8988T (cell line): ENCODE measurements around the gene ARL6IP5.

Source experiments
- DNase-seq: peaks from one replicate; pipeline ENCODE4 v3.0.0; 2011

The ARL6IP5 gene

DNA sequence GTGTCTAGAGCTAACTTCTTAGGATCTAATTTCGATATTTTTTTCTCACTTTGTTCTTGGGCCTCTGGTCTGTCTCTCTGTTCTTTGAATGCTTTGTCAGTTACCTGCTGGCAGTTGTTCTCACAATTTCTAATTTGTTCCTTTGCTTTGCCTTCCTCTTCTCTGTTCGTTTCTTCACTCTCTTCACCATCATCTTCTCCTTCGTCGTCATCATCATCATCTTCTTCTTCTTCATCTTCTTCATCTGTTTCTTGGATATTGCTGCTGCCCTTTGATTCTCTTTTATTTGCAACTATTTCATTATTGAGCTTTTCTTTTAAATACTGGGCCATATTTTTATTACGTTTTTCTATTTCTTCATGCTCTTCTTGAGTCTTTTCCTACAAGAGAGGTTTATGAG is 34.9 kb downstream of the ARL6IP5 start:
- no peak for DNase-seq

DNA sequence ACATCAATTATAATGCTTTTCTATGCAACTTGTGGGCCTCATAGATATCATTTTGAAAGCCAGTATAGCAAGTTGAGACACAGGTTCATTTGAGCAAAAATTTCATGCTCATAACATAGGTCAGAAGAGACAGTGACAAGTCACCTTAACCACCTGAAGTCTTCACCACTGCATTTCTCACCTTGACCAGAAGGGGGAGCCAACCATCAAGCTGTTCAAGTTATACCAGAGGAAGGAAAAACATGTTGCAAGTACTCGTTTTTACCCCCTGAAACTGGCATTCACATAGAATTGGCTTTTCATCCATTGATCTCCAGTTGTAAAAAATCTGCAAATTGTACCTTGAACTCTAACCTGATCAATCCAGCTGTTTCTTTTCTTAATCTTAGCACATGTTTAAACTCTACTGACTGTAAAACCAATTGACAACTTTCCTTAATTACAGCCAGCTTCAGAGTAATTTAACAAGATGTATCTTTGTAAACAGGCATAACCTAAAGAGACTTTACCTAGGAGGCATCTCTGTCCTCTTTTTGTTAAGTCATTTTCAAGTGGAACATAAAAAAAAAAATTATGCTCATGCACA is 36.2 kb downstream of the ARL6IP5 start:
- no peak for DNase-seq

DNA sequence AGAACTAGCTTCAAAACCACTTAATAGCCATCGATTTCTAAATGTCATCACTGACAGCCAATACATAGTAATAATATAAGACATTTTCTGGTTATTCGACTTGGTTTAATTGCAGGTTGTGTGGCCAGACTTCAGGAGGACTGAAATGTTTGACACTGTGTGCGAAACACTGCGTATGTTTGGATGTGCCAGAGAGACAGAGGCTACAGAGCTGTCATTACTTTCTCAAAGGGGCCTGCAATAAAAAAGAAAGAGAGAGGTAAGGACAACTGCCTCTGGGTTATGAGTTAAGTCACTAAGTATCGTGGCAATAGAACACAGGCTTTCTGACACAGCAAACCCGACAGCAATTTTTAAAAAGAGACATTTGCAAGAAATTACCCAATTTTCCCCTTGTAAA is 36.8 kb downstream of the ARL6IP5 start:
- no peak for DNase-seq

DNA sequence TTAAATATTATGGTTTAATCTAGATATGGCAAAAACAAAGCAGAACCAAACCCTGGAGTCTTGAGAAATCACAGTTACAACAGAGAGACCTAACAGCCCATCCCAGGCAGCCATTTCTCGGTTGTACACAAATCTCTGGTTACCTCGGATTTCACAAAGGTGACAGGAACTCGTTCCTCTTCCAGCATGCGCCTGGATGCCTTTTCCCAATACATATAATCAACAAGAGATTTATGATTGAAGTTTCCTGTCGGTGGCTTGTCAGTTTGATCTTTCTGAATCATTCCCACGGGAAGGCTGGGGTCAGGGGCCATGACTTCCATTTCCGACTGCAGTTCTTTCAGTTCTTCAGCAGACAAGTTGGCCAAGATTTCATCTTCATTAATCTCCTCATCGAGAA is 37.2 kb downstream of the ARL6IP5 start:
- DNase-seq = no peak

DNA sequence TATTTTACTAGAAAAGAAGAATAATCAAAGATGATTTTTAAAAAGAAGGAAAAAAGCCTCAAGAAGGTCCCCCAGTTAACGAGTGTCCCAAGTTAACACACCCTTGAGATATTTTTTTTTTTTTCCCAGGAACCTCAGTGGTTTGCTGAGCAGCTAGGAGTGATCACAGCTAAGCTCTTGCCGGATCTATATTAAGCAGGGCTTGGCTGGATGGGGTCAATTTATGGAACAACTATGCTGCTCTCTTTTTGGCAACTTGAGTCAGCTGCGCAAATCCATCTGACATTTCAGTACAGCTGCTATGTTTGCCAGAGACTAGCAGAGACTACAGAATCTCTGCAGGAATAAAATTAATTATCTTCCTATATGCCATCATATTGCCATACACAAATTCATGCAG is 37.7 kb downstream of the ARL6IP5 start, which contains the start of gene LMOD3:
LMOD3 (minus strand) TSS at position 193 of the 400 bp plus-strand sequence. CDS start 209 bp downstream, outside the sequence.
- no peak for DNase-seq

DNA sequence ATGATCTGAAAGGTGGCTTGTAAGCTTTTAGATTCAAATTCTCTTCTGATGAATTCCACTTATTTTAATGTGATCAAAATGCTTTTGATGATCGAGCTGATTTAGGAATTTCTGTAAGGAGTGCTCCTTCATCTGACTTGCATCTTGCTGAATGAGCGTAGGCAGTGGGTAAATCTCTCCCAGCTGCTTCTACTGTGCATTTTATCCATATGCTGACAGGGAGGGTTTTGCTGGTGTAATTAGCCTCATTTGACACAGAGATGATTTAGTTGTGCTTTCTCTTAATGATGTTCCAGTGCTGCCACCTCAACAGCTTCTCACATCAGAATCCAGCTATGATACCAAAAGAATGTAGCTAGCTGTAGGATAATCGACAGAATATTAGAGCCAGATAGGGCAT is 41.5 kb downstream of the ARL6IP5 start:
- no peak for DNase-seq

DNA sequence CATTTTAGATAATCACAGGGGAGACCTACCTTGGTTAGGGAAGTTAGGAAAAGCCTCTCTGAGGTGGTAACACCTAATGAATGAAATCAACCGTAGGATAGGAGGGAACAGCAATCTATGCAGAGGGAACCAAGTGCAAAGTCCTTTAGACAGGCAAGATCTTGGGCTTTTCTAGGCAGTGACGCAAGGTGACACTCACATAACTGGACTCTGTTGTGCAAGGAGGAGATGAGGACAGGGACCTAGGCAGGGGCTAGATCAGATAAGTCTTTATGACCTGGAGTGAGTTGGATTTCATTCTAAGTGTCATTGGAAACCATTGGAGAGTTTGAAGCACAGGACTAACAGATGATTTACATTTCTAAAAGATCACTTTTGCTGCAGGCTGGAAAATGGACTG is 42.3 kb downstream of the ARL6IP5 start:
- DNase-seq = no peak

DNA sequence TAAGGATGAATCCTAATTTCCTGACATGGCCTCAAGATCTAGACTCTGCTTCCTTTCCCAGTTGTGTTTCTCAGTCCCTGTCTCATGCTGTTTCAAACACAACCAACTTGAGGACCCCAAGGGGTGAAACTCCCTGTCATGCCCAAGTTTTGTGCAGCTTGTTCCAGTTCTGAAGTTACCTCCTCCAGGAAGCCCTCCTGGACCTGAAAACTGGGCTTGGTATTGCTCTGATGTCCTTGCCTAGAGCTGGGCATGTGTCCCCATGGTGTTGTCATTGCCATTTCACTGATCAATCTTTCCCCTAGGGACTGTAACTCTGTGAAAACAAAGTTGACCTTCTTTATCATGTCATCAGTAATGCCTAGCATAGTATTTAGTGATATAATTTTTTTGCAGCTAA is 43.8 kb downstream of the ARL6IP5 start:
- no peak for DNase-seq

DNA sequence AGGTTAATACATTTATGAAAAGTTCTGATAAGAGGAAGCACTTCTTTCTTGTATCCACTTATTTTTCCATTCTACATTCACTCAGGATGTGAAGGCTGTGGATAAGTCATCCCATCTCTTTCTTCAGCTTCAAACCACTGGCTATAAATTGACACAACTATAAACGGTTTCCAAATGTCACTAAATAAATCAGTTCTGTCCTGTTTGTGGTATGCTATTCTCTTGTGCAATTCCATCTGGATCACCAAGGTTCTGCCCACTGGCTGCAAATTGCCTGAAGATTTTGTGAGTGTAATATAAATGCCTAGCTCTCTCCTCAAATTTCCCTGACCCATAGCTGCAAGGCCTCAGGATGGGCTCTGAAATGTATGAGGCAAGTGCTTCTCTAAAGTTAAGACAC is 44.8 kb downstream of the ARL6IP5 start:
- no peak for DNase-seq

DNA sequence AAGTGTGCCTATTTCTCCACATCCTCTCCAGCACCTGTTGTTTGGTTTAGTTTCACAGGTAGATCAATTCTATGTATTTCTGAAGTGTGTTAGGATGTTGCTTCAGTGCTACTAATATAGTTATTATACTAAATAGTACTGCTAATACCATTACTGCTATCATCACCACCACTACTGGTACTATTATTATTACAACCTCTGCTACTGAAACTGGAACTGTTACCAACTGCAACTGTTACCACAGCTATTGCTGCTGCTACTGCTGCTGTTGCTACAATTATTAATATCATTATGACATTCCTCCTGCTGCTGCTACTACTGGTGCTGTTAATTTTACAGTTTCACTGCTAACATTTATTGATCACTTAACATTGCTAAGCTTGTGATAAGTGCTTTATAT is 46.0 kb downstream of the ARL6IP5 start:
- no peak for DNase-seq

DNA sequence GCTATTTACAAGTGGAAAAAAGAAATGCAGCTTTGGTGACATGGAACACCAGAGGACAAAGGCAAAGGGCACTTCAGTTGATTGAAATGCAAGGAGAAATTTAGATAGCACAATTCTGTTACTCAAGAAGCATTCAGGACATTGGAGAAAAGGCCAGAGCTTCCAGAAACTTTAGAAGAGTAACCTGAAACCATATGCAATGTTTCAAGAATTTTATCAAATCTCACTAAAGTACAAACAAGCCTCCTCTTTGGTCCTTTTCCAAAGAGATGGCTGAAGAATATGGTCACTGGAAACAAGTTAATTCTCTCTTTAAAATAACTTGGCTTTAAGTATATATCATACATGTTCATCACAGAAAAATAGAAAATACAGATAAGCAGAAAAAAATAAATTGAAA is 52.3 kb downstream of the ARL6IP5 start:
- DNase-seq = no peak

DNA sequence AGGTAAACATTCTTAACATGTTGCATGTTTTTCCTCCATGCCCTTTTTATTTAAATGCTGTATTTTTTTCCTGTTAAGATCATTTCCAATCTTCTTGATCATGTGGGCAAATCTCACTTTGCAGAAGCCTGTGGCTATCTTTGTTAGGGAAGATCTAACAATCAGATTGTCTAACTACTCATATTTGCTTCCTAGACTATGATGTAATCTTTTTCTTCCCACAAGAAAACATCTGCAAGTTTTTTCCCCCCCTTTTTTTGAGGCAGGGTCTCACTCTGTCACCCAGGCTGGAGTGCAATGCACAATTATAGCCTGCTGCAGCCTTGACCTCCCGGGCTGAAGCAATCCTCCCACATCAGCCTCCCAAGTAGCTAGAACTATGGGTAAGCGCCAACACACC is 52.7 kb downstream of the ARL6IP5 start:
- DNase-seq = no peak

DNA sequence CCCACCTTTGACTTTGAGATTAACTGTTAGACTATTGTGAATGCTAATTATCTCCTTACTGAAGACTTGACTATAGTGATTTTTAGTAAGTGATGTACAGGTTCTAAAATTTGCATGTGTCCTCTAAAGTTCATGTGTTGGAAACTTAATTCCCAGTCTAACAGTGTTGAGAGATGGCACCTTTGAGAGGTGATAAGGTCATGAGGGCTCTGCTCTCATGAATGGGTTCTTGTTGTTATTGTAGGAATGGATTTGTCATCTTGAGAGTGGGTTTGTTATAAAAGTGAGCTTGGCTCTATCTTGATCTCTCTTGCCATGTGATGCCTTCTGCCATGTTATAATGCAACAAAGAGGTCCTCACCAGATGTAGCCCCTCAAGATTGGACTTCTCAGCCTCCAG is 56.6 kb downstream of the ARL6IP5 start:
- DNase-seq = no peak

DNA sequence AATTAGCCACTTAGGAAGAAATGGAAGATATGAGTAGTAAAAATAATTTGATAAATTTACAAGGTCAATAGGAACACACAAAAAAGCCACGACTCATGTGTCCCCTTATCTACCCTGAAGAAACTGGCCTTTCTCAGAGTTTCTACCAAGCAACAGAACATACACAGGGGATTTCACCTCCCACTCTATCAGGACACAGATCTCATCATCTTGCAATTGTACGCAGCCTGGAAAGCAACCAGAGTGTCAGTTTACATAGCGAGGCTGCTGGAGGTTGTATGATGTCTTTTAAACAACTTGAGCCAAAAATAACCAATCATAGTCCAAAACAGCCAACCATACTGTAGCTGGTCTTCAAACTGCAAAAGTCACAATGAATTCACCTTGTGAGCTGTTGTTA is 57.4 kb downstream of the ARL6IP5 start:
- no peak for DNase-seq

DNA sequence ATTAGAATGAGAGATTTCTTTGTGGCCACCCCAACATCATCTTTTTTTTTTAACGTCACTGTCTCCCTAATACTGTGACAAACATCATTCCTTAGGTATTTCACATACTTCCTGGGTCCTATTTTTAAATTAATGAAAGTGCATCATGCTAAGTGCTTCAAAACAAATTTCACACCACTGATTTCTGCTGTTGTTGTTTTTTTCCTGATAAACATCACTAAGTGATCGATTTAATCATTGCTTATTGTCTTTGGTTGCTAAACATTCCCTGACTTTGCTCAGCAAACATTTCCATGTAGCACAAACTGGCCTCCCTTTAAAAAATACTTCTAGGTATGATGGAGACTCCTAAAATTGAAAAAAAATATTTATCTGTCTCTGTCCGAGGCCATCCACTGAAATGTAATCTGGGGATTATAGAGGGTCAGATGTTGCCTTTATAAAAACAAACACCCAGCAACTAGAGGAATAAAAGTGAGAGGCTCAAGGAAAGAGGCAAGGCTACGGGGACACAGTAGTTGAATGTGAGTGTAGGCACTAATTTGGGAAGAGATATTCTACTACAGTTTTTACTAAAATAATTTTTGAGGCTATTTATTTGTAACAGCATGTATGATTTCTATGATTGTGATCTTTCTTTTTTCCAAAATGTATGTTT is 58.2 kb downstream of the ARL6IP5 start:
- no peak for DNase-seq

DNA sequence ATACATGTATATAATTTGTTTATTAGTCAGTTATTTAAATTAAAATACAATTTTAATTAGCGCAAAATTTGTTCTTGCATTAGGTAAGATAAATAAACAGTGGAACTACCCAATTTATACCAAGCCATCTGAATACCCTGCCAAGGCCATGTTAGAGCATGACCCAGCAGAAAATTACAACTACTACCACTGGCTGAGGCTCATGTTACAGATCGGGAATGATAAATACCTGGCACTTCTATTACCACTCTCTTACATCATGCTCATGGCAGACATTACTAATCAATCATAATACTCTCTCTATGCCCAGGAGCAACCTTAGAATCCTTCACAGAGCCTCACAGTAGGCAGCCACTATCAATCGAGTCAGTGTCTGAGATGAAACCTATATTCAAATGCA is 58.9 kb downstream of the ARL6IP5 start:
- DNase-seq = no peak

DNA sequence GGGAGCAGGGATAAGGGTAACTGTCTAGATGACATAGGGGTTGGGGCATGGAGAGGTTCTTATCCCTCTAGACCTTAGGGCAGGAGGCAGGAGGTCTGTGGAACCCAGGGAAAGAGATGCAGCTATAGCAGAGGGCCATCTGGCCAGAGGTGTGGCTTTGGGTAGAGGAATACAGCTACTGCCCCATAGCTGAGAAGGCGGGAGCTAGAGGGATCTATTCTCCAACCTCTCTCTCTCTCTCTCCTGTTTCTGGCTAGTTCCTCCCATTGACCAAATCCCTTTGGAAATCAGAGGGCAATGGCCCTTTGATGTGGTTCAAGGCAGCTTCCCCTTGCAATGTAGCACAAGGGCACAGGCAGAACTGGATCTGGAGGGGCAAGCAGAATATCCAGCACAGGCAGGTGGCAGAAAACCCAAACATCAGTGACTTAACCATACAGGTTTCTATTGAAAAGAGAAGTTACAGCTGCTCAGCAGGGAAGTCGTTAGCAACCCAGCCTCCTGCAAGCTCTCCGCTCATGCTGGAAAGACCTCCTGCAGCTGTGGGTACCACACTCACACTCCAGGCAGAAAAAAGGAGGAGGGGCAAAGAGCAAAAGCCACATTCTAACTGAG is 60.0 kb downstream of the ARL6IP5 start:
- DNase-seq = no peak

DNA sequence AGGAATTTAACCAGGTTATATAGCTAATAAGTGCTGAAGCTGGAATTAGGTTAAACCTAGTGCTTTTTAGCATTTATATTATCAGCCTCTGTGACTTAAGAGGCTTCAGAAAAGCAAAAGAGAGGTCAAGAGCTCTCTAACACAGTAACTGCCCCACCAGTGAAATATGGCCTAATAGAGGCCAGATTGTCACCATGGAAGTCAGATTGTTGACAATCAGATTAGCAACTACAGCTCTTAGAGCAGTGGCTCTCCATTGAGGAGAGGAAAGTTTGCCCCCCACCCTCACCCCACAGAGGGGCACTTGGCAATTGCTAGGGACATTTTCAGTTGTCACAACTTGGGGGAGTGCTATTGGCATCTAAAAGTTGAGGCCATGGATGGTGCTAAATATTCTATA is 61.0 kb downstream of the ARL6IP5 start:
- DNase-seq = no peak

DNA sequence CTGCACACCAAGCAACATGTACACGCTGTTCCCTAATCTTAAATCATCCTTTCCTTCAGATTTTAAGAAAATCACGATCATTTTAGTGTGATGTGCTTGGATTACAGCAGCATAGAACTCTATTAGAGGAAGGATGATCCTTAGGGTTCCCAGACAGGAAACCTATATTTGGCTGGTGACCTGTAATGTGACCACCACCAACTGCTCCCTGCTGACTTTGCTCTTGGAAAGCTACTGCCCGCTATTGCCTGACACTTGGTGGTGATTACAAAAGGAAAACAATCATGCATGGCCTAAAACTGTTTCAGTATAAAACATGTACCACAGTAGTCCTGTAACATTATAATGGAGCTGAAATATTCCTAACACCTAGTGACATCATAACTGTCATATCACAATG is 64.8 kb downstream of the ARL6IP5 start:
- no peak for DNase-seq
